Measurements from ENCODE around the gene DAZ4. TPM values are rescaled to one million over a fixed set of nuclear protein-coding genes. Genes with fewer than 3 reads are reported as not detected.

DAZ4 gene
- not detected for total RNA-seq

GRCh38 chrY:24833619-24834018, at the start of gene DAZ4:
Gene DAZ4 (plus strand): TSS chrY:24833919. CDS start chrY:24834127, 208 bp downstream.

GRCh38 chrY:24813293-24813692, 20.4 kb upstream of the DAZ4 start, which contains the start of gene DAZ3:
Gene DAZ3 (minus strand): TSS chrY:24813393. CDS start chrY:24813185, 208 bp downstream.

Other genes starting within 250 kb of the DAZ4 start
- not detected for gene BPY2B, start 215.9 kb upstream of the DAZ4 start, total RNA-seq
- gene DAZ3, start 20.5 kb upstream of the DAZ4 start, total RNA-seq, result not detected
- gene BPY2C, start 218.2 kb downstream of the DAZ4 start, total RNA-seq, result not detected

Measured in metanephros (tissue), 1 donor.